Renal cortical epithelial cell (primary cell): Measurements from ENCODE around the gene IRX2. TPM values are rescaled to one million over a fixed set of nuclear protein-coding genes. Genes with fewer than 3 reads are reported as not detected.

ENCODE experiments used
- DNase-seq: peaks from one replicate; pipeline ENCODE4 v3.0.0-alpha.2; 2011; ENCODE audit warnings: low read depth
- total RNA-seq: library from RNA; depleted of rRNA; stranded (reverse); fragments of >200 nt; gene quantifications from 2 replicates; pipeline ENCODE4 v1.2.3, GENCODE V29; 2014

The IRX2 gene
- total RNA-seq, 1 donor from 2014 or later = 20.5 TPM

DNA sequence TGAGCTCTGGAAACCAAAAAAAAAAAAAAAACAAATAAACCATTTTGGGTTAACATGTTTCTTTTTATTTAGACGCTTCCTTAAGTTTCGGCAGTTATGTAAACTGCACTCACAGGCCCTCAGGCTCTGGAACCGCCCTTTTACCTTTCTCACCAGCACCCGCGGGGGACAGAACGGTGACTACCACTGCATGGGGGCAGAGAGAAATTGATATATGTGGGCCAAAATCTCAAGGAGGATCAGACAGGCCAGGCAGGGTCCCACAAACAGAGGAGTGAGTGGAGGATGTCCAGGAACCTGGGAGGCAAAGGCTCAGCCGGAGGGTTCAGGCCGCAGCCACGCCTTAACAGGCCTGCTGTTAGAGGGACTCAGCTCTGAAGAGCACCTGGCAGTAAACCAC, 54.4 kb downstream of the IRX2 start:
- no peak for DNase-seq
